Stimulated activated CD8-positive, alpha-beta memory T cell treated with anti-CD3 and anti-CD28 coated beads, Interleukin-4, amount 100 ng/mL, for 24 hours (primary cell): ENCODE measurements around the gene DGKE.
A peak's percentile ranks its signal among the peaks of the same experiment; 100 is the strongest.

Experiments used
- DNase-seq: peaks from one replicate; pipeline ENCODE4 v3.0.0-alpha.2; 2020; ENCODE audit warnings: low read depth

DGKE gene

DNA sequence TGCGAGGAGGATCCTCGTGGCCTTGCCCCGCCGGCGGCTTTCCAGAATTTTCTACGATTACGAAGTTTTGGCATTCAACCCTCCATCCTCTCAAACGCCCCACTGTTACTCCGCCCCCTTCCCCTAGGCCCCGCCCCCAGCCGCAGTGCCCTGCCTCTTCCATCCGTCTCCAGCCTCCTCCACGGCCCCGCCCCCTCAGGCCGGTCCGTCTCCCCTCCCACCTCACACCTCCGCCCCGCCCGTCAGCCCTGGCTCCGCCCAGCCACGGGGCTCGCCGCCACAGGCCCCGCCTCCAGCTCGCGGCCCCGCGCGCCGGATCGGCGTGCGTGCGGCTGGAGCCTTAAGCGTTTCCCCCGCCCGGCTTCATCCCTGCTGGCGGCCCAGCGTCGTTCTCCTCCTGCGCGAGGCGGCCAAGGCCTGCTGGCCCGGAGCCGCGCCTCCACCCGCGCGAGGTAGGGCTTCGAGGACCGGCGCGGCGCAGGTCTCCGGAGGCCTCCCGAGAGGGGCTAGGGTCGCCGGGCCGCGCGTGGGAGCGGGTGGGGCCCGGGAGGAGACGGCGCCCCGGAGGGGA is at the start of gene DGKE, which contains the start of gene C17orf67:
Gene DGKE (plus strand): TSS at position 343 of the 571 bp plus-strand sequence. CDS start 645 bp downstream, outside the sequence.
Gene C17orf67 (minus strand): TSS at position 112 of the 571 bp plus-strand sequence. CDS start 18,110 bp downstream, outside the sequence.
- peak; percentile 97 for DNase-seq

DNA sequence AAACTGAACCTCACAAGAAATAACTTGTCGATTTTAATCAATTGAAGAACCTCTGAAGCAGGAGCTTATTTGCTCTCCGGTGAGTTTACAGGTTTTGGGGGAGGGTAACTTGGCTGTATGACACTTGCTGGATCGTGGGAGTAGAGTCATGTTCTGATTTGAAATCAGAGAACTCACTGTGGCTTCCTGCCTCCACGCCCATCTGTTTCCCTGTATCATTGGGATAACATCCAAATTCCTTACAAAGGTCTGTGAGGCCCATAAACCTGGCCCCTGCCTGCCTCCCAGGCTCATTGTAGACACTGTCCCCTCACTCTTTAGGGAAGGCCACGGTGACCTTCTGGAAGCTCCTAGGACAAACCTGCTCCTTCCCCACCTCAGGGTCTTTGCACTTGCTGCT is 48.5 kb upstream of the DGKE start:
- no peak for DNase-seq

DNA sequence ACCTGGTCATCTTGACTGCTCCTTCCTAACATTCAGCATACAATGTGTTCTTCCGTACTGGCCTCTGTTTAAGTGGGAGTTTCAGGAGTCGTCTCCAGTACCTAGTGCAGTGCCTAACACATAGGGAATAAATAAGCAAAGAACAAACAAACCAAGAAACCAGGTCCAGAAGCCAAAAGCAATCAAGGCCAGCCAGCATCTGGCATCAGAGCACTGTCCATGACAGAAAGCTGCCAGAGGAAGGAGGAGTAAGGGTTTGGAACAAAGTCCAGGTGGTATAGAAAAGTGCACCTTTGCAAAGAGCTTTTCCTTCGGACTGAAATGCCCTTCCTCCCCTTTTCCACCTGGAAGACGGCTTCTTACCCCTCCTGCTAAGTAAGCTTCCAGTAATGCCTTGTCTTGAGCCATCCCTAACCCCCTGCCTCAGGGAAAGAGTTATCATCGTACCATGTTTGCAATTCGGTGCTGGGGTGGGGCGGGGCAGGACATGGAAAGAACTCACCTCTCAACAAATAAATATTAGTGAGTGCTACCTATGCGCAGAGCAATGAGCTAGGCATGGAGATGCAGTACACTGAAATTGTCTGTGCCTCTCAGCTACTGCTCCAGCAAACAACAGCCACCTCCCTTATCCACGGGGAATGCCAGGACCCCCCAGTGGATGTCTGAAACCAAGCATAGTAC is 47.8 kb upstream of the DGKE start:
- DNase-seq: no peak

DNA sequence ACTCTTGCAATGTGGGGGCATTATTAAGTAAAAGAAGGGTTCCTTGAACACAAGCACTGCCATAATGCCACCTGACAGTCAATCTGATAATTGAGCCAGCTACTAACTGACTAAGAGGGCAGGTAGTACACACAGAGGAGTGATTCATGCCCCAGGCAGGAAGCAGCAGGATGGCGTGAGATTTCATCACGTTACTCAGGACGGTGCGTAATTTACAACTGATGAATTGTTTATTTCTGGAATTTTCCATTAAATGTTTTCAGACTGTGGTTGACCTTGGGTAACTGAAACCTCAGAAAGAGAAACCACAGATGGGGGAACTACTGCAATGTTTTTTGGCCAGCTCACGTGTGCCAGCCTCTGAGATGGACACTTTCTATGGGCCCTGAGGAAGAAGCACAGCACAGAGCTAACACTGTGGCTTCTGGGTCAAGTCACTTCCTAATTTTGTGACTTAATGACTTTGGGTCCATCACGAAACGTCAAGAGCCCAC is 46.9 kb upstream of the DGKE start:
- peak; percentile 36 for DNase-seq

DNA sequence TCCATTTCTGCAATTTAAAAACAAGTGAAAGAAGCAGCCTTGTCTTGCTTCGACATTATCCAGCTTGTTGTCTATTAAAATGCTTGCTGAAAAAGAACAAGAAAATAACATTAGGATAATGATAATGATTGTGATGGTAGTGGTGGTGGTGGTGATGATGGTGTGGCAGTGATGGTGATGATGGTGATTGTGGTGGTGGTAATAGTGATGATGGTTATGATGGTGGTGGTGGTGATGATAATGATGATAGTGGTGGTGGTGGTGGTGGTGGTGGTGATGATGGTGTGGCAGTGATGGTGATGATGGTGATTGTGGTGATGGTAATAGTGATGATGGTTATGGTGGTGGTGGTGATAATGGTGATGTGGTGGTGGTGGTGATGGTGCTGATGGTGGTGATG is 41.7 kb upstream of the DGKE start:
- no peak for DNase-seq

DNA sequence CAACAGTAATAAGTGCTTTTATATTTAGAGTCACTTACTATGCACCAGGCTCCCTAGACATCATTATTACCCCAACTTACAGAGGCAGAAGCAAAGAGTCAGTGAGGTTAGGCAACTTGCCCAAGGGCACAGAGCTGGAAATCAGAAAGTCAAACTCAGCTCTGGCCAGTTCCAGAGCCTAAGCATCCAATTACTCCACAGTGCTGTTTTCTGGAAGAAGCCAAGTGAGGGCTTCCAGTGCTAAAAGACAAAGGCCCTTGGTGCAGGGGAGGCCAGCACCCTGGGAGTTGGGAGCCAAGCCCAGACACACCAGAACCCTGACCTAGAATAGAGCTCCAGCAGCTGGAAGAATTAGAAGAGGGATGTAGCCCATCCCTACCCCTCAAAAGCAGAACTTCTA is 40.4 kb upstream of the DGKE start:
- no peak for DNase-seq

DNA sequence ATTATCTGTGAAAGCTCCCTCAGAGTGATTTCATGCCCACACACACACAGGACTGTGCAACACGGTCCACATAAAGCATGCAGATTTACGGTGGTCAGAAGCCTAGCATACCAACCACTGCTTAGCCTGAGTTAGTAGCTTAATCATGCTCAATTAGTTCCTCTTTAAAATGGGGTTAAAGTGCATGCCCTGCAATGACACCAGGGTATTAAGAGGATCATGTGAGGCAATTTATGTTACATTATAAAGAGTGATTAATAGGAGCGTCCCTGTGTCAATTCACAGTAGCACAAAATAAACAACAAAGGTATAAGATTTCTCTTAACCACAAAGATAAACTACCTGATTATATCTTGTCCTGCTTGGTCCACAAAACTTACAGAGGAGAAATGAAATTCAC is 40.0 kb upstream of the DGKE start:
- no peak for DNase-seq

DNA sequence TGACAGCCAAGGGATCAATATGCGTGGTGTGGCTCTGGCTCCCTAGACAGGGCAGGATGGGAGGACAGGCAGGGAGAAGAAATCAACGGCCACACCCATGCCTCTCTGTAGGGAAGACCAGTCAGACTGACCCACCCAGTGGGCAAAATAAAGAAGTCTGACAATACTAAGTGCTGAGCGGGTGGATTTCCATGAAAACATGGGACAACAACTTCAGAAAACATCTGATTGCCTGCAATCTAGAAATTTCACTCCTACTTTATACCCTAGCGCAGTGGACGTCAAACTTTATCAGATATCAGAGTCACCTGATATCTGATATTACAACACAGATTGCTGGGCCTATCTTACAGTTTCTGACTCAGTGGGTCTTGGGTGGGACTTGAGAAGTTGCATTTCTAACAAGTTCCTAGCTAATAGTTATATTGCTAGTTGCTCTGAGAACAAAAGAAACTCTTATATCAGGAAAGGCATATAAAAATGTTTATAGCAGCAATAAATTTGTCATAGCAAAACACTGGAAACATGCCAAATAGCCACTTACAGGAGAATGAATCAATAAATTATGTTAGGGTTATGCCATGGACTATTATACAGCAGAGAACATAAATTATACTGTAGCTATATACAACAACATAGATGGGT is 38.6 kb upstream of the DGKE start:
- DNase-seq: no peak

DNA sequence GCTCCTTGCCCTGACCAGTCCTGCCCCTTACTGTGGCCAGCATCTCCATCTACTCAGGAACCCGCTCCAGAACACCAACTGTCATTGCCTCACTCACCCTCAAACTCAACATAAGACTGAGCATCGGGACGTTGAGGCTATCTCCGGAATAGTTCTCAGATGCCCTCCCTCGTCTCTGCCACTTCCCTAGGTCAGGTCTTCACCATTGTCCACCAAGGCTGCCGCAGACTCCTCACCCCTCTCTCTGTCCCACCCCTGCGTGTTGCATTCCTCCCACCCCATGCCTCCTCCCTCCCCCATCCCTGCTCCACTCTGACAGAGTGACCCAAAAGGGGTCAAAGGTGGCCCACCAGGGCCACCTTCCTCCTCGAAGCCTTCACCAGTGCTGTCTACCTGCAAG is 37.4 kb upstream of the DGKE start:
- DNase-seq: no peak

DNA sequence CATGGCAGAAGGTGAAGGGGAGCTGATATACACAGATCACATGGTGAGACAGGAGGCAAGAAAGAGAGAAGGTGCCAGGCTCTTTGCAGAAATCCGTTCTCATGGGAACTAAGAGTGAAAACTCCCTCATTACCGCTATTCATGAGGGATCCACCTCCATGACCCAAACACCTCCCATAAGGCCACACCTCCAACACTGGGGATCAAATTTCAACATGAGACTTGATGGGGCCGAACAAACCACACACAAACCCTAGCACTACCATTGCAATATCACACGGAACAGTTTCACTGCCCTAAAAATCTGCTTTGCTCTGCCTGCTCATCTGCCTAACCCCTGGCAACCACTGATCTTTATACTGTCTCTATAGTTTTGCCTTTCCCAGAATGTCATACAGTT is 35.0 kb upstream of the DGKE start:
- no peak for DNase-seq

DNA sequence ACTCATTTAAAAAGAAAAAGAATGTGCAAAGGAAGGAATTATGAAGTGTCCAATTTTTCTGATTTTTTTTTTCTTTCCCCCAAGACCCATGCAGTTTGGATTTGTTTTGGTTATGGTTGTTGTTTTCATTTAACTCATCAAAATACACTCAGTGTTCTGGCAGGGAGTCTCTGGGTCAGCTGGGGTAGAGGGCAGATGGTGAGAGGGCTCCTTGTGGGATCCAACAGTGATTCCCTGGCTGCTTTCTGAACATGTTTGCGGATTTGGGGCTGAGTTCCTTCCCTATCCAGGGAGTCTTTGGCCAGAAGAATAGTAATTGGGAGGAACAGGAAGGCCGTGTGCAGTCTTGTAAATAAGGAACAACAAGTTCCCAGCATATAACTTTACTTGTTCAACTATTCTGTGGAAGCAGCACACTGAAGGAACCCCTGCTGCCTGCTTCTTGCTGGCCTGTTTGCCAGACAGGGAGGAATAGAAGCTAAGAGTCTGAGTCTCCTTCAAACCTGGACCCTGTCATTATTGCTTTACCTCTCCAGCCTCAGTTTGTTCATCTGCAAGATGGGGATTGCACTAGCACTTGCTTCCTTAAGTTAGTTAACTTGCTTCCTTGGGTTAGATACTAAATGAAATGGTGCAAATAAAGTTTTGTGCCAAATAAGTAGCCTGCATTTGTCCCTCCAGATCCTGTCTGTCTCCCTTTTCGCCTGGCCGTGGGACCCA is 32.3 kb upstream of the DGKE start:
- DNase-seq: no peak

DNA sequence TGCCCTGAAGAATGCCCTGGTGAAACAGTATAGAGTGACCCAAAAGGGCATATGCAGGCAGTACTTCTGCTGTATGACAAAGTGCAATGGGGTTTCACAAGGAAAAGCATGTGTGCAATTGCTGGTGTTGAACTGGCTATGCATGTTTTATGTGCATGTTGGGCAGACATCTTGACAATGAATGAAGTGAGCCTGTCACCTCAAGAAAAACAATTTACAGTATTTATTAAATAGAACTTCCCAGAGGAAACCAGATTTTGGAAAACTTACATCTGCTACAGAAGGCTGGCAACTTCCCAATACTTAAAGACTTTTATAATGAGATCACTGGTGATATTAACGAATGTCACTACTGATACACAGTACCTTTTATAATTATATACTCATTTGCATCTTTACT is 30.9 kb upstream of the DGKE start:
- no peak for DNase-seq

DNA sequence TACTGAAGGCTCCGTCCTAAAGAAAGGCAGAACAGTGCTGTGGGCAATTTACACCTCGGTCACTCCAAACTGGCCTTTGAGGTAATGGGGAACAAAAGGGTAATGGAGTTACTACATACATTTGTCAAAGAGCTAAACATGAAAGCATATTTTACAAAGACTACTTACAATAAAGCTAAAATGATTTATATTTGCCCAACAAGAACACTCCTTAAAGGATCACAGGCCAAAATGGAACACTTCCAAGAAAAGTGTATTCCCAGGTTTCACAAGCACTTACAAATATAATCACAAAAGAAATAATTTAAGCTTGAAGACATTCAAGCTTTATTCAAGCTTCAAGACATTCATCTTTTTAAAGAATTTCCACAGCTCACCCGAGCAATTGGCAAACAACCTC is 29.5 kb upstream of the DGKE start:
- DNase-seq: no peak

DNA sequence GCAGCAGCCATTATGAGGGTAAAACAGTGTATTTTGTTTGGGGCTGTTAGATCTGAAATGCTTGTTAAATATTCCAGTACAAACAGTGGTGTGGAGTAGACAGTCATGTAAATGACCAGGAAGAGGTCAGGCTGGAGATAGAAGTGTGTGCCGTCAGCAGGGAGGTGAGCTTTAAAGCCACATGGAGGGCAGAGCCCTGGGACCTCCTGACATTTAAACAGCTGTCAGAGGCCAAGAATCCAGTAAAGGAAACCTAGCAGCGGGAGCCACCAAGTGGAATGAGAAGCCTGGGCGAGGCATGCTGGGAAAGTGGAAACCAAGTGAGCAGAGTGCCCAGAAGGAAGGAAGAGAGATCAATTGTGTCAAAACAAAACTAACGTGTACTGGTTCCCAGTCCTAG is 27.0 kb upstream of the DGKE start:
- no peak for DNase-seq

DNA sequence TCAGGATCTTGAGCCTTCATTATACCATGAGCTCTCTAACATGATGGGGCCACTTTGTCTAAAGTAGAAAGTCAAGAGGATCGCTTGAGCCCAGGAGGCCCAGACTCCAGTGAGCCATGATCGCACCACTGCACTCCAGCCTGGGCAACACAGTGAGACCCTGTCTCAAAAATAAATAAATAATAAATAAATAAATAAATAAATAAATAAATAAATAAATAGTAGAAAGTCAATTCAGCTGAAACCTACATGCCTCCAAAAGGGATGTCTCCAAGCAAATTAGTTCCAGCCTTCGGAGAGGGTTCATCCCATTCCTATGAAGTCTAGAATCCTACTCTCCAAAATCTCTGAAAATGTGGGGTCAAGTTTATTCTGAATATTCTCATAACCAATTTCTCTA is 26.2 kb upstream of the DGKE start:
- no peak for DNase-seq

DNA sequence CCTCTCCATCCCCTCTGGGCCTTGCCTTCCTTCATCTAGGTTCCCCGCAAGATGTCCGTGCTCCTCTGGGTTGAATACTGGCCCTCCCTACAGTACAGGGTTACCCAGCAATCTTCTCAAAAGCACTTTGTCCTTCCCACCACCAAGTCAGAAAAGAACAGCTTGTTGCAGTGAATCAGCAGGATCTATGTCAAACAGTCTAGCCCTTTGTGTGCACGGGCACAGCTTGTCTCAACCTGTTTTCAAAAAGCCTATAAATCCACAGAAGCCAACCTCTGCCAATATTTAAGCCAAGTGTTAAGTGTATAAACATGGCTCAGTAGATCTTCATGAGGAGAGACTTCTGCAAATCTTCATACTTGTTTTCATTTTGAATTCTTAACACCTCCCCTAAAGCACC is 25.4 kb upstream of the DGKE start:
- no peak for DNase-seq

DNA sequence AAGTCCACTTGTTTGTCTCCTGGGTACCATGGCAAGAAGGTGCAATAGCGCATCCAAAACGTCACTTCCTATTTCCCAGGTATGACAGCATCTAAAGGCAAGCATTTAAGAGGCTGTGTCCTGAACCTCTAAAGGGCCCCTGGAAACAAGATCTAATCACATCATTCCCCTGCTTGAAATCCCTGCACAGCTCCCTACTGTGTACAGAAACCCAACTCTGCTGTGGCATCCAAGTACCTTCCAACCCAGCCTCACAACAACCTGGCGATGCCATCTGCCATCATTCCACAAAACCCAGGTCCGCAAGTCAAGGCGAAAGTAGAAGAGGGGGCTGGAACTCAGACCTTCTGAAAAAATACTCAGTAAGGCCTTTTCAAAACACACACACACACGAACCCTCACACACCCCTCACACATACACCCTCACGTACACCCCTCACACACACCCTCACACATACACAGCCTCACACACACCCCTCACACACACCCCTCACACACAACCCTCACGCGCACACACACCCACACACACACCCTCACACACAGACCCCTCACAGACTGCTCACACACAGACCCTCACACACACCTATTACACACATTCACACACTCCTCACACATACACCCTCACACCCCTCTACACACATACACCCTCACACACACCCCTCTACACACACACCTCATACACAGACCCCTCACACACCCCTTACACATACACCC is 24.7 kb upstream of the DGKE start:
- DNase-seq: no peak

DNA sequence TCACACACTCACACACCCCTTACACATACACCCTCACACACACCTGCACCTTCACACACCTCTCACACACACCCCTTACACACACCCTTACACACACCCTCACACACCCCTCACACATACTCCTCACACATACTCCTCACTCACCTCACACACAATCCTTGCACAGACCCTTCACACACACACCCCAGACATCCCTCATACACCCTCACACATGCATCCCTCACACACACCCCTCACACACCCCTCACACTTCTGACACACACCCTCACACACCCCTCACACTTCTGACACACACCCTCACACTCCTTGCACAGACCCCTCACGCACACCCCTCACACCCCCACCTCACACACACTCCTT is 24.2 kb upstream of the DGKE start:
- DNase-seq: no peak

DNA sequence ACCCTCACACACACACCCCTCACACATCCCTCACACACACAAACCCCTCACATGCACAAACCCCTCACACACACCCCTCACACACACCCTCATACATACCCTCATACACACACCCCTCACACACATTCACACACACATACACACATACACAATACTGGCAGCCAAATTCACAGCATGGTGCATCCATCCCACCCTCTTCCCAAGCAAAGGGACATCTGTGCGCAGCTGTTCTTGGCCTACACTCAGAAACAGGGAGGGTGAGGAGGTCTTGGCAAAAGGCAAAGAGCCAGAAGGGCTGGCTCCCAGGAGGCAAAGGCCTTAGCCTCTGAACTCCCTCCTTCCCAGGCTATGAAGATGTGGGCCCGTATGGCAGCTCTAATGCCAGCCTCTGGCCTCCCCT is 23.6 kb upstream of the DGKE start:
- no peak for DNase-seq

DNA sequence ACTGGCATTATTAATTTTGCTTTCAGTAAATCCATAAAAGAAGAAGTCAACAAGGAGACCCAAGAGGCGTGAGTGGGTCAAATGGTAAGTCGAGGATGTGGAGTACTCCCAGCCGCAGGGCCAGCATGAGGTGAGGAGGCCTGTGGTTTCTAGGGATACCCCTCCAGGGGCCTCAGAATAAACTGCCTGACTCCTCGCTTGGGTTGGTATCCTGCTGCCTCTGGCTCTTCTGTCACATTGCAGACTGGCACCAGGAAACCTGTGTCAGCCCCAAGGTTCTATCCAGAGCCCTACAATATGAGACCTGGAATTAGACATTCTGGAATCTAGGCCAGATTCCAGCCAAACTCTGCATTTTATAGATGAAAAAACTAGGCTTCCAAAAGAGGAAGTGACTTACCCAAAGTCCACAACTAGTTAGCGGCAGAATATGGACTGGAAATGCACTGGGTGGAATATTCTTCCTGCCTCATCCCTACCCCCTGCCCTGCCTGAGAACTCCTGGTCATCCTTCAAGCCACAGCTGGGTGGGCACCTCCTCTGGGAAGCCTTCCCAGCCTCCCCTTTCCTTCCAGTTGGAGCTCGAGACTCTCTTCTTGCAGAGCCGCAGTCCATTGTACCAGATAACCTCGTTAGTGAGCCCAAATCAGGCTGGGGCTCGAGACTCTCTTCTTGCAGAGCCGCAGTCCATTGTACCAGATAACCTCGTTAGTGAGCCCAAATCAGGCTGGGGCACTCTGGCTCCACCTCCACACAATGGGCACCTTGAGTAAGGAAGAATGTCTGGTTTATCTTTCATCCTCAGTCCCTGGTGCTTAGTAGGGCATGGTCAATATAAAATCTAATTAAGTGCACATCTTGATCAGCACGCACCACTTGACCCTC is 22.8 kb upstream of the DGKE start:
- DNase-seq: no peak

DNA sequence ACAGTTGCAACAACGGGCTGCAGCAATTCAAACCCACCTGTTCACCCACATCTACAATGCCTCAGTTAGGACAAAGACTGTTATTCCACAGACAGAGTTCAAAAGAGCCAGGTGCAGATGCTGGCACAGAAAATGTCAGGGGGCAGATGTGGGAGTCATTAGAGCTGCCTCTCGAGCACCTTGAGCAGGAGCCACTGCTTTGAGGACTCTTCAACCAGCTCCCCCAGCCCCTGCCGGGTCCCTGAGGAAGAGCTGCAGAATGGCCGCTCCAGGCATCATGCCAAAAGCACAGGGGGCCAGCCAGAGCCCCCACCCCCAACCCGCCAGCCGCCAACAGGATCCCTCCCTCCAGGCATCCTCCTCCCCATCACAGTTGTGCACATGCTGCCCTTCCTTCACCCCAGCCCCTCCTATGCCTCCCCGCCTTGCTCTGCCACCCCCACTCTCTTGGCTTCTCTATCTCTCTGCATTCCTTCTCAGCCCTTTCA is 21.0 kb upstream of the DGKE start:
- no peak for DNase-seq
